ENCODE measurements around the gene MPHOSPH8. TPM values are rescaled to one million over a fixed set of nuclear protein-coding genes. Genes with fewer than 3 reads are reported as not detected.

The MPHOSPH8 gene
- polyA plus RNA-seq: 41.7 and 43.7 TPM in 2 replicates

GRCh38 chr13:19633479-19634255, at the start of gene MPHOSPH8:
MPHOSPH8 (plus strand) TSS chr13:19633659; CDS start chr13:19633749, 90 bp downstream.

Other genes with a start within 250 kb of the MPHOSPH8 start
- gene TPTE2, start 72.1 kb upstream of the MPHOSPH8 start, polyA plus RNA-seq: not detected in 2 replicates
- gene PSPC1, start 149.3 kb downstream of the MPHOSPH8 start, polyA plus RNA-seq: 21.4 and 24.9 TPM in 2 replicates
- 3.8 and 12.7 TPM in 2 replicates for gene ZMYM5, start 230.0 kb downstream of the MPHOSPH8 start, polyA plus RNA-seq